Measurements from ENCODE around the gene FYCO1. TPM values are rescaled to one million over a fixed set of nuclear protein-coding genes. Genes with fewer than 3 reads are reported as not detected.

FYCO1 gene
- total and polyA plus RNA-seq, 10 of the 15 experiments (the other 5 are each of a cell fraction or from before 2014, with no cell fraction given), result 1.5 to 8.4 (median 6.5) TPM

DNA sequence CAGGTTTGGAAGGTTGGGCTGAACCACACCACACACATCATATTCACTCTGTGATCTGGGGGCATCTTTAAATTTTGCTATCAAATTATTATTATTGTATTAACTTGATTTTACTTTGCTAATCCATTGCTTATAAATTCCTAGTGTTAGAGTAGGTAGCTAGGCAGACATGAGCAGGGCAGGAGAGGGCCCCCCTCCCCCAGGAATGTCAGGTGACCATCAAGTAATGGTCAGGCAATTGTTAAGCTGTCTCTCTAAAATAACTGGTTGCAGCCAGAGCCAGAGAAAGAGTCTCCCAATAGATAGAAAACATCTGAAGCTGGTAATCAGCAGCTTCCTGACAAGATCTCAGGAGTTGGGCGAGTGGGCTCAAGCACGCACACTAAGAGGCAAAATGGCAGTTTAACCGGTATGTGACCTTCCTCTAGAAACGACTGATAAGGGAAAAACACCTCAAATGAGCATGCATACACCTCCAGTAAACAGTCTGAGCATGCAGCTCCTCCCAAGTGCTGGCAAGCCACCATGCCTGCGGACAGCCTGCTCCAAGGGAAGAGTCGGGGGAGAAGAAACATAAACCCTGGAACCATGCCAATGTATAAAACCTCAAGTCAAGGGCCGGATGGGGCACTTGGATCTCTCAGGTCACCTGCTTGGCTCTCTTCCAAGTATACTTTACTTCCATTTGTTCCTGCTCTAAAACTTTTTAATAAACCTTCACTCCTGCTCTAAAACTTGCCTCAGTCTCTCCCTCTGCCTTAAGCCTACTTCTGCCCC lies 55.4 kb downstream of the FYCO1 start (continued):
- TF ChIP-seq CEBPZ (IDR thresholded peaks at IDR 0.05; ENCODE audit: low read depth, low read length) (no peak), ATF2 (IDR thresholded peaks at IDR 0.05; ENCODE audit: low read length) (no peak), ZNF207 (IDR thresholded peaks at IDR 0.05; ENCODE audit: borderline replicate concordance) (no peak), CEBPB (IDR thresholded peaks at IDR 0.05; ENCODE audit: borderline replicate concordance in 1 of 2, low read depth in 2 of 2, low read length in 2 of 2) (no peak), NR2C1 (IDR thresholded peaks at IDR 0.05) (no peak), SUZ12 (IDR thresholded peaks at IDR 0.05; ENCODE audit: unreplicated experiment) (no peak), USF2 (IDR thresholded peaks at IDR 0.05; ENCODE audit: borderline replicate concordance, low read depth, low read length) (no peak), MYC (IDR thresholded peaks at IDR 0.05; ENCODE audit: insufficient read depth, insufficient read length, insufficient replicate concordance, low read length, severe bottlenecking) (no peak), NFYA (IDR thresholded peaks at IDR 0.05; ENCODE audit: borderline replicate concordance, low read depth, low read length) (no peak), IKZF1 (conservative IDR thresholded peaks at IDR 0.05) (no peak)
- TF ChIP-seq, protein P1, sequence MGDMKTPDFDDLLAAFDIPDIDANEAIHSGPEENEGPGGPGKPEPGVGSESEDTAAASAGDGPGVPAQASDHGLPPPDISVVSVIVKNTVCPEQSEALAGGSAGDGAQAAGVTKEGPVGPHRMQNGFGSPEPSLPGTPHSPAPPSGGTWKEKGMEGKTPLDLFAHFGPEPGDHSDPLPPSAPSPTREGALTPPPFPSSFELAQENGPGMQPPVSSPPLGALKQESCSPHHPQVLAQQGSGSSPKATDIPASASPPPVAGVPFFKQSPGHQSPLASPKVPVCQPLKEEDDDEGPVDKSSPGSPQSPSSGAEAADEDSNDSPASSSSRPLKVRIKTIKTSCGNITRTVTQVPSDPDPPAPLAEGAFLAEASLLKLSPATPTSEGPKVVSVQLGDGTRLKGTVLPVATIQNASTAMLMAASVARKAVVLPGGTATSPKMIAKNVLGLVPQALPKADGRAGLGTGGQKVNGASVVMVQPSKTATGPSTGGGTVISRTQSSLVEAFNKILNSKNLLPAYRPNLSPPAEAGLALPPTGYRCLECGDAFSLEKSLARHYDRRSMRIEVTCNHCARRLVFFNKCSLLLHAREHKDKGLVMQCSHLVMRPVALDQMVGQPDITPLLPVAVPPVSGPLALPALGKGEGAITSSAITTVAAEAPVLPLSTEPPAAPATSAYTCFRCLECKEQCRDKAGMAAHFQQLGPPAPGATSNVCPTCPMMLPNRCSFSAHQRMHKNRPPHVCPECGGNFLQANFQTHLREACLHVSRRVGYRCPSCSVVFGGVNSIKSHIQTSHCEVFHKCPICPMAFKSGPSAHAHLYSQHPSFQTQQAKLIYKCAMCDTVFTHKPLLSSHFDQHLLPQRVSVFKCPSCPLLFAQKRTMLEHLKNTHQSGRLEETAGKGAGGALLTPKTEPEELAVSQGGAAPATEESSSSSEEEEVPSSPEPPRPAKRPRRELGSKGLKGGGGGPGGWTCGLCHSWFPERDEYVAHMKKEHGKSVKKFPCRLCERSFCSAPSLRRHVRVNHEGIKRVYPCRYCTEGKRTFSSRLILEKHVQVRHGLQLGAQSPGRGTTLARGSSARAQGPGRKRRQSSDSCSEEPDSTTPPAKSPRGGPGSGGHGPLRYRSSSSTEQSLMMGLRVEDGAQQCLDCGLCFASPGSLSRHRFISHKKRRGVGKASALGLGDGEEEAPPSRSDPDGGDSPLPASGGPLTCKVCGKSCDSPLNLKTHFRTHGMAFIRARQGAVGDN (IDR thresholded peaks at IDR 0.05), result no peak
- TF ChIP-seq, protein P2, sequence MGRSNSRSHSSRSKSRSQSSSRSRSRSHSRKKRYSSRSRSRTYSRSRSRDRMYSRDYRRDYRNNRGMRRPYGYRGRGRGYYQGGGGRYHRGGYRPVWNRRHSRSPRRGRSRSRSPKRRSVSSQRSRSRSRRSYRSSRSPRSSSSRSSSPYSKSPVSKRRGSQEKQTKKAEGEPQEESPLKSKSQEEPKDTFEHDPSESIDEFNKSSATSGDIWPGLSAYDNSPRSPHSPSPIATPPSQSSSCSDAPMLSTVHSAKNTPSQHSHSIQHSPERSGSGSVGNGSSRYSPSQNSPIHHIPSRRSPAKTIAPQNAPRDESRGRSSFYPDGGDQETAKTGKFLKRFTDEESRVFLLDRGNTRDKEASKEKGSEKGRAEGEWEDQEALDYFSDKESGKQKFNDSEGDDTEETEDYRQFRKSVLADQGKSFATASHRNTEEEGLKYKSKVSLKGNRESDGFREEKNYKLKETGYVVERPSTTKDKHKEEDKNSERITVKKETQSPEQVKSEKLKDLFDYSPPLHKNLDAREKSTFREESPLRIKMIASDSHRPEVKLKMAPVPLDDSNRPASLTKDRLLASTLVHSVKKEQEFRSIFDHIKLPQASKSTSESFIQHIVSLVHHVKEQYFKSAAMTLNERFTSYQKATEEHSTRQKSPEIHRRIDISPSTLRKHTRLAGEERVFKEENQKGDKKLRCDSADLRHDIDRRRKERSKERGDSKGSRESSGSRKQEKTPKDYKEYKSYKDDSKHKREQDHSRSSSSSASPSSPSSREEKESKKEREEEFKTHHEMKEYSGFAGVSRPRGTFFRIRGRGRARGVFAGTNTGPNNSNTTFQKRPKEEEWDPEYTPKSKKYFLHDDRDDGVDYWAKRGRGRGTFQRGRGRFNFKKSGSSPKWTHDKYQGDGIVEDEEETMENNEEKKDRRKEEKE (IDR thresholded peaks at IDR 0.05), result no peak

Data from GM12878 (cell line).